PC-9 (cell line): ENCODE results near the gene PIP5K1B. TPM values are rescaled to one million over a fixed set of nuclear protein-coding genes. Genes with fewer than 3 reads are reported as not detected.

ENCODE experiments used
- BruUV-seq: library from RNA; stranded (reverse); fragments of 400-500 nt; replicated peaks from 2 replicates; lab custom pipeline; 2021; lab: Mats Ljungman, UMichigan
- CTCF ChIA-PET: fragments of 300-600 bp; sonication (Branson Sonifier 250); formaldehyde crosslinking; loops from one replicate; lab custom pipeline; 2022; ENCODE audit warnings: antibody characterized with exemption; lab: Charles Lee
- POLR2A ChIA-PET: fragments of 300-600 bp; sonication (Branson Sonifier 250); formaldehyde crosslinking; loops from one replicate; lab custom pipeline; 2022; ENCODE audit warnings: antibody characterized with exemption; ENCODE audit not compliant: unreplicated experiment; lab: Charles Lee
- DNase-seq, 2 experiments: peaks; one replicate each; pipeline versions ENCODE4 v3.0.0 to v3.0.0-alpha.2; 2015 to 2022; ENCODE audit warnings: mixed read lengths in 1 of 2
- H2AFZ ChIP-seq: fragments of 200-600 bp; sonication (generic); 2 replicates; pipeline ENCODE4 v1.8.1; 2017; ENCODE audit warnings: antibody characterized with exemption
- H3F3A ChIP-seq: fragments of 200-600 bp; sonication (generic); 2 replicates; pipeline ENCODE4 v1.8.1; 2017; ENCODE audit warnings: antibody characterized with exemption, mild to moderate bottlenecking, low read depth; ENCODE audit not compliant: insufficient read depth
- H3K27ac ChIP-seq: fragments of 200-600 bp; sonication (generic); 2 replicates; pipeline ENCODE4 v1.6.1; 2016; ENCODE audit warnings: mixed run types
- H3K27me3 ChIP-seq: fragments of 200-600 bp; sonication (generic); 2 replicates; pipeline ENCODE4 v1.6.1; 2016; ENCODE audit warnings: low read depth, mixed run types; ENCODE audit not compliant: insufficient read depth
- H3K36me3 ChIP-seq: fragments of 200-600 bp; sonication (generic); 2 replicates; pipeline ENCODE4 v1.6.1; 2016; ENCODE audit warnings: low read depth, mixed run types
- H3K4me1 ChIP-seq: fragments of 200-600 bp; sonication (generic); replicated peaks from 2 replicates; pipeline ENCODE4 v1.6.1; 2016; ENCODE audit warnings: mixed run types; ENCODE audit not compliant: insufficient read depth
- H3K4me2 ChIP-seq: fragments of 200-600 bp; sonication (generic); 2 replicates; pipeline ENCODE4 v1.6.1; 2017; ENCODE audit warnings: mixed run types
- H3K4me3 ChIP-seq: fragments of 200-600 bp; sonication (generic); 2 replicates; pipeline ENCODE4 v1.6.1; 2016; ENCODE audit warnings: mixed run types
- H3K79me2 ChIP-seq: fragments of 200-600 bp; sonication (generic); 2 replicates; pipeline ENCODE4 v1.6.1; 2017; ENCODE audit warnings: low read depth, mixed run types
- H3K9me2 ChIP-seq: fragments of 200-600 bp; sonication (generic); 2 replicates; pipeline ENCODE4 v1.8.1; 2017; ENCODE audit warnings: mild to moderate bottlenecking; ENCODE audit not compliant: insufficient read depth
- H3K9me3 ChIP-seq: fragments of 200-600 bp; sonication (generic); 2 replicates; pipeline ENCODE4 v1.8.1; 2016; ENCODE audit warnings: low read depth; ENCODE audit not compliant: insufficient read depth
- H4K20me1 ChIP-seq: fragments of 200-600 bp; sonication (generic); 2 replicates; pipeline ENCODE4 v1.8.1; 2017; ENCODE audit not compliant: insufficient read depth
- EZH2 ChIP-seq: fragments of 200-600 bp; sonication (generic); IDR thresholded peaks from 2 replicates; pipeline ENCODE4 v1.8.0; 2017; ENCODE audit warnings: antibody characterized with exemption, low read depth
- intact Hi-C: fragments of 100-400 bp; cut with micrococcal nuclease; formaldehyde crosslinking; loops from one replicate; pipeline ENCODE4 v1.10.0; 2022; ENCODE audit not compliant: unreplicated experiment
- total RNA-seq: library from RNA; stranded (reverse); gene quantifications from 2 replicates; pipeline ENCODE4 v1.2.3, GENCODE V29; 2021
- TF ChIP-seq, protein P1 (sequence below): fragments of 200-600 bp; sonication (generic); conservative IDR thresholded peaks from 2 replicates; pipeline ENCODE4 v1.6.1; 2017; ENCODE audit warnings: mixed run types, antibody characterized with exemption, mild to moderate bottlenecking, moderate library complexity

Gene PIP5K1B
- total RNA-seq, 1 experiment from 2014 or later: not detected

DNA sequence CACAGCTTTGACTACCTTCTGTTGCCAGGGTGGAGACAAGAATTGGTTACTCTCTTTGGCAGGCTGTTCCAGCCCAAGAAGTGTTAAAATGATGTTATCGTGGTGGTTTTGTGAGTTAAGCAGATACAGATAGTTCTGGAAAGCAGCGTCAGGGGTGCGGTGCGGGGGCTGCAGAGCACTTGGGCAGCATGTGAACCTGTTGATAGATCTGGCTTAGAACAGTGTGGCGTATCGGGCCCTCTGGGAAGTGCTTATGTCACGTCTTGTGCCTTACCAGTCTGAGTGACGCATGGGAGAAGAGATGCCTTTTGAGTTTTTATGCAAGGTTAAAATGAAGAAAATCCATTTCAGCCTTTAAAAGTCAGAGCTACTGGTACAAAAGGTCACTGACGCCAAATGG is 156.4 kb downstream of the PIP5K1B start:
- Histone ChIP-seq H3K4me1 (no peaks in the 10 kb centered on the region), H4K20me1 (no peaks in the 10 kb centered on the region; the same call in 1 of the 2 replicates), H3K36me3 (no peaks in the 10 kb centered on the region), H3K79me2 (no peaks in the 10 kb centered on the region), H3K27ac (no peak overlapping the region), H2AFZ (no peak overlapping the region), H3K4me2 (no peak overlapping the region), H3F3A (no peaks in the 10 kb centered on the region), H3K9me3 (no peaks in the 10 kb centered on the region), H3K27me3 (peaks cover 58% of the 10 kb centered on the region; the same call in 1 of the 2 replicates), H3K9me2 (no peaks in the 10 kb centered on the region), H3K4me3 (no peak overlapping the region)
- intact Hi-C loops: no loop called here
- no TSS peak for BruUV-seq
- TF ChIP-seq, protein P1, sequence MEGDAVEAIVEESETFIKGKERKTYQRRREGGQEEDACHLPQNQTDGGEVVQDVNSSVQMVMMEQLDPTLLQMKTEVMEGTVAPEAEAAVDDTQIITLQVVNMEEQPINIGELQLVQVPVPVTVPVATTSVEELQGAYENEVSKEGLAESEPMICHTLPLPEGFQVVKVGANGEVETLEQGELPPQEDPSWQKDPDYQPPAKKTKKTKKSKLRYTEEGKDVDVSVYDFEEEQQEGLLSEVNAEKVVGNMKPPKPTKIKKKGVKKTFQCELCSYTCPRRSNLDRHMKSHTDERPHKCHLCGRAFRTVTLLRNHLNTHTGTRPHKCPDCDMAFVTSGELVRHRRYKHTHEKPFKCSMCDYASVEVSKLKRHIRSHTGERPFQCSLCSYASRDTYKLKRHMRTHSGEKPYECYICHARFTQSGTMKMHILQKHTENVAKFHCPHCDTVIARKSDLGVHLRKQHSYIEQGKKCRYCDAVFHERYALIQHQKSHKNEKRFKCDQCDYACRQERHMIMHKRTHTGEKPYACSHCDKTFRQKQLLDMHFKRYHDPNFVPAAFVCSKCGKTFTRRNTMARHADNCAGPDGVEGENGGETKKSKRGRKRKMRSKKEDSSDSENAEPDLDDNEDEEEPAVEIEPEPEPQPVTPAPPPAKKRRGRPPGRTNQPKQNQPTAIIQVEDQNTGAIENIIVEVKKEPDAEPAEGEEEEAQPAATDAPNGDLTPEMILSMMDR: no peak
- TF ChIP-seq EZH2: no peak
- POLR2A ChIA-PET: no interaction called here
- CTCF ChIA-PET: no interaction called here
- no peak for DNase-seq

DNA sequence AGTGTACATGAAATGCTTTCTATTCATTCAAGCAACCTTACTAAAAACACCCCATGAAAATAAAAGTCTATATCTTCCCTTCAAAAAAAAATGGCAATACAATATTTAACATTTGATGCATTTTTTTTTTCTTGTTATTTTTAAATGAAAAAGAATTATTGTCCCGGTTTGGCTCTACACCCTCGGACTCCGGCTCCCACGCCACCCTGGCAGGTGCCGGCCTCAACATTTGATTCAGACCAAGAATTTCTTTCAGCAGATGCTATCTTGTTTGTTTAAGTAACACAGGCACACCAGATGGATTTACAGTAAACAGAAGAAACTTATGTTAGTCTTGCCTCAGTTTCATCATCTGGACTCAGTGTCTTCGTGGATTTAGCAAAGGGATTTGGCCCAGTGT is 162.0 kb downstream of the PIP5K1B start:
- Histone ChIP-seq H3K36me3 (no peaks in the 10 kb centered on the region), H3F3A (no peaks in the 10 kb centered on the region), H3K9me2 (no peaks in the 10 kb centered on the region), H3K4me1 (no peaks in the 10 kb centered on the region), H3K9me3 (no peaks in the 10 kb centered on the region), H3K4me3 (no peak overlapping the region), H2AFZ (no peak overlapping the region), H4K20me1 (no peaks in the 10 kb centered on the region), H3K27me3 (peaks cover 45% of the 10 kb centered on the region), H3K4me2 (no peak overlapping the region), H3K79me2 (no peaks in the 10 kb centered on the region), H3K27ac (no peak overlapping the region)
- intact Hi-C loops: no loop called here
- TF ChIP-seq, protein P1: no peak
- no peak for TF ChIP-seq EZH2
- no TSS peak for BruUV-seq
- ChIA-PET CTCF (no interaction called here), POLR2A (no interaction called here)
- DNase-seq: no peak

DNA sequence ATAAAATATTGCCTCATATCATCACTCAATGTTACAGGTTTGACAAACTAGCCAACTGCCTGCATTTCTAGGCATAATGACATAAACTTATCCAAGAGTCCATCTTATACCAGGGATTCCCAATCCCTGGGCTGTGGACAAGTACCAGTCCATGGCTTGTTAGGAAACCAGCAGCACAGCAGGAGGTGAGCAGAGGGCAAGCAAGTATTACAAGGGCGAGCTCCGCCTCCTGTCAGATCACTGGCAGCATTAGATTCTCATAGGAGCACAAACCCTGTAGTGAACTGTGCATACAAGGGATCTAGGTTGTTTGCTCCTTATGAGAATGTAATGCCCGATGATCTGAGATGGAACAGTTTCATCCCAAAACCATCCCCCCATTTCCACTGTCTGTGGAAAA is 164.0 kb downstream of the PIP5K1B start:
- H4K20me1 ChIP-seq: no peaks in the 10 kb centered on the region
- H2AFZ ChIP-seq: no peak overlapping the region
- no TSS peak for BruUV-seq
- DNase-seq: no peak
- no peak overlapping the region for H3K4me3 ChIP-seq
- H3K36me3 ChIP-seq: no peaks in the 10 kb centered on the region
- CTCF ChIA-PET: no interaction called here
- TF ChIP-seq, protein P1: no peak
- TF ChIP-seq EZH2: no peak
- H3K4me1 ChIP-seq: no peaks in the 10 kb centered on the region
- H3K9me2 ChIP-seq: no peaks in the 10 kb centered on the region
- POLR2A ChIA-PET: no interaction called here
- H3F3A ChIP-seq: no peaks in the 10 kb centered on the region
- intact Hi-C loops: no loop called here
- no peaks in the 10 kb centered on the region for H3K79me2 ChIP-seq
- H3K27ac ChIP-seq: no peak overlapping the region
- no peak overlapping the region for H3K4me2 ChIP-seq
- H3K9me3 ChIP-seq: no peaks in the 10 kb centered on the region
- peaks cover 49% of the 10 kb centered on the region for H3K27me3 ChIP-seq
